SK-N-SH (cell line): ENCODE data around the gene TMTC2.

Experiments
- CTCF ChIP-seq: fragments of 200-600 bp; sonication (generic); IDR thresholded peaks from 2 replicates; pipeline ENCODE4 v1.6.1; 2017; ENCODE audit warnings: antibody characterized with exemption, mild to moderate bottlenecking, moderate library complexity
- FOXJ3 ChIP-seq: sonication (generic); formaldehyde crosslinking; IDR thresholded peaks from 2 replicates; pipeline ENCODE4 v1.5.1; 2020; ENCODE audit warnings: mild to moderate bottlenecking, missing genetic modification reagents
- FOXM1 ChIP-seq: IDR thresholded peaks from 2 replicates; pipeline ENCODE4 v1.4.0; 2012; ENCODE audit warnings: low read depth, mild to moderate bottlenecking
- NRF1 ChIP-seq: IDR thresholded peaks from 2 replicates; pipeline ENCODE4 v1.6.1; 2012; ENCODE audit warnings: low read depth, mild to moderate bottlenecking, low read length
- RAD21 ChIP-seq: IDR thresholded peaks from 2 replicates; pipeline ENCODE4 v1.6.1; 2012; ENCODE audit warnings: mild to moderate bottlenecking, low read length
- SMC3 ChIP-seq: IDR thresholded peaks from 2 replicates; pipeline ENCODE4 v1.6.1; 2012; ENCODE audit warnings: low read depth, low read length, improper control_type of control experiment
- TAF1 ChIP-seq: IDR thresholded peaks from 2 replicates; pipeline ENCODE4 v1.6.1; 2012; ENCODE audit warnings: low read depth, mild to moderate bottlenecking, low read length, moderate library complexity, borderline replicate concordance
- ZBTB33 ChIP-seq: IDR thresholded peaks from 2 replicates; pipeline ENCODE4 v1.4.0; 2012; ENCODE audit warnings: low read depth, borderline replicate concordance

- TF ChIP-seq FOXJ3 (CRISPR knock-in tag) (no peak), FOXM1 (no peak), CTCF (no peak), ZBTB33 (no peak), RAD21 (no peak), SMC3 (no peak), NRF1 (no peak), TAF1 (no peak)
Measured at GRCh38 chr12:83059107-83059506, 372.4 kb downstream of the TMTC2 start.
